Lower lobe of right lung (tissue), 2 donors: ENCODE measurements around the gene HADH. TPM values are rescaled to one million over a fixed set of nuclear protein-coding genes. Genes with fewer than 3 reads are reported as not detected.
A peak's percentile ranks its signal among the peaks of the same experiment; 100 is the strongest.

ENCODE experiments used
- ATAC-seq, 2 donors: fragments of 200-7000 bp; cut with Tn5 transposase; one replicate each; pipeline ENCODE4 v1.9.1; 2020 to 2022; ENCODE audit warnings: mild to moderate bottlenecking in 2 of 2, moderate library complexity in 2 of 2
- DNase-seq: peaks from one replicate; pipeline ENCODE4 v3.0.0-alpha.2; 2020
- H3K27ac ChIP-seq: fragments of 200-600 bp; one replicate; pipeline ENCODE4 v1.8.0; 2022
- H3K27me3 ChIP-seq: fragments of 200-600 bp; one replicate; pipeline ENCODE4 v1.8.0; 2022; ENCODE audit warnings: low read depth
- H3K36me3 ChIP-seq: fragments of 200-600 bp; one replicate; pipeline ENCODE4 v1.8.0; 2022; ENCODE audit warnings: mild to moderate bottlenecking
- H3K4me1 ChIP-seq: fragments of 200-600 bp; one replicate; pipeline ENCODE4 v1.8.0; 2022
- H3K4me3 ChIP-seq: fragments of 200-600 bp; one replicate; pipeline ENCODE4 v1.8.0; 2022; ENCODE audit warnings: mild to moderate bottlenecking
- H3K9me3 ChIP-seq: fragments of 200-600 bp; one replicate; pipeline ENCODE4 v1.8.0; 2022
- intact Hi-C: fragments of 100-400 bp; cut with DNase I; formaldehyde crosslinking; loops from one replicate; pipeline ENCODE4 v1.11.0; 2022
- total RNA-seq: library from RNA; stranded (reverse); fragmentation: NEBNext Ultra II Directional; extraction: Animal tissue kit (Norgen Biotek cat#: 25700); gene quantifications from one replicate; pipeline ENCODE4 v1.2.1, GENCODE V29; 2021
- TF ChIP-seq, protein P1 (sequence below): fragments of 200-600 bp; IDR thresholded peaks from one replicate; pipeline ENCODE4 v1.8.0; 2022; ENCODE audit warnings: antibody characterized with exemption, mild to moderate bottlenecking
- donor health status: DM: no; HTN: yes; CAD: no; lungs with severe emphysema.

HADH gene
- total RNA-seq, 1 donor from 2014 or later: 48.2 TPM

DNA sequence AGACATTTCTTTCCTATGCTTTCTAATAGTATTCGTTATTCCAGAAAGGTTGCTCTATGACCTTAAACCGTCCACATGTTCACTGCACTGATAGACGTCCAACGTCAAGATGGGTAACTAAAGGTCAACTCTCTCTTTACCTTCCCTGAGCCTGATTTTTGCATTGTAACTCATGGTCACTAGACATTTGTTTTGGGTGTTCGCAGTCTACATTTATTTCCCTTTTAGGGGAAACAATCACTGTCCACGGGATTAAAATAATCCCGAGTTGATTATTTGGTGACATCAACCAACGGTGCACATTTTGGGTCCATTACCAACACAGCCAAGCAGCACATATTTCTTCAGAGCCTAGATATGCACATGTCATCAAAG is 540 bp upstream of the HADH start:
- no peaks in the 10 kb centered on the region for H3K9me3 ChIP-seq
- DNase-seq: no peak
- peak overlapping the region; percentile 88 for H3K27ac ChIP-seq
- no peaks in the 10 kb centered on the region for H3K36me3 ChIP-seq
- H3K4me3 ChIP-seq: peak overlapping the region; percentile 84
- ATAC-seq: peak in 1 of 2 donors; percentile 2
- intact Hi-C loops: no loop called here
- TF ChIP-seq, protein P1, sequence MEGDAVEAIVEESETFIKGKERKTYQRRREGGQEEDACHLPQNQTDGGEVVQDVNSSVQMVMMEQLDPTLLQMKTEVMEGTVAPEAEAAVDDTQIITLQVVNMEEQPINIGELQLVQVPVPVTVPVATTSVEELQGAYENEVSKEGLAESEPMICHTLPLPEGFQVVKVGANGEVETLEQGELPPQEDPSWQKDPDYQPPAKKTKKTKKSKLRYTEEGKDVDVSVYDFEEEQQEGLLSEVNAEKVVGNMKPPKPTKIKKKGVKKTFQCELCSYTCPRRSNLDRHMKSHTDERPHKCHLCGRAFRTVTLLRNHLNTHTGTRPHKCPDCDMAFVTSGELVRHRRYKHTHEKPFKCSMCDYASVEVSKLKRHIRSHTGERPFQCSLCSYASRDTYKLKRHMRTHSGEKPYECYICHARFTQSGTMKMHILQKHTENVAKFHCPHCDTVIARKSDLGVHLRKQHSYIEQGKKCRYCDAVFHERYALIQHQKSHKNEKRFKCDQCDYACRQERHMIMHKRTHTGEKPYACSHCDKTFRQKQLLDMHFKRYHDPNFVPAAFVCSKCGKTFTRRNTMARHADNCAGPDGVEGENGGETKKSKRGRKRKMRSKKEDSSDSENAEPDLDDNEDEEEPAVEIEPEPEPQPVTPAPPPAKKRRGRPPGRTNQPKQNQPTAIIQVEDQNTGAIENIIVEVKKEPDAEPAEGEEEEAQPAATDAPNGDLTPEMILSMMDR: no peak
- H3K27me3 ChIP-seq: no peaks in the 10 kb centered on the region
- H3K4me1 ChIP-seq: peaks cover 51% of the 10 kb centered on the region

DNA sequence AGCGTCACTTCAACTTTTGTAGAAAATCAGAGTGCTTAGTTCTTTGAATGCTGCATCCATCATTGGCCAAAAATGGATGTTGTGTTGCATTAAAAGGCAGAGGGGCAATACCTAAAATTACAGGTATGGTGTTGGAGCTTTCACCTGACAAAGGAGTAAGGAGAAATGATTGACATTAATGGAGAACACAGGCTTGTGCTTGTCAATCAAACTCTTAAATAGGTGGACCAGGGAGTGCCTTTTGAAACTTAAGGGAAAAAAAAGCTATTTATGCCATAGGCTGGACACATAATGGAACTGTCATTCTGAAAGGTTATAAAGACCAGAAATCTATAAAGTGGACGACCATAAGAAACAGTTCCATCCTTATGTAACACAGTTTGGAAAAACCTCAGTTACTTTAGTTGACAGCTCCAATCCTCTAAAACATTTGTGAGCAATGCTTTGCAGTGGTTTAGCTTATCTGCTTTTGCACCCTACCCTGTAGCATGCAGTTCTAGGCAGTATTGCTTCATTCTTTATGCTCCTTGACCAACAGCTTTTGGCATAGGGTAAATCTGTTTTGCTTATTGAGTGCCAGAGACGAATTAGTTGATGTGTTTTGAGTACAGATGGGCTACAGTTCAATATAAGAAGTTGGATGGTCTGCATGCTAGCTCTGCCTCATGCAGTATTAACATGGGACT is 2.4 kb downstream of the HADH start:
- no peaks in the 10 kb centered on the region for H3K9me3 ChIP-seq
- H3K4me1 ChIP-seq: peaks cover 54% of the 10 kb centered on the region
- DNase-seq (no peak), ATAC-seq (no peak)
- intact Hi-C loops: no loop called here
- H3K27me3 ChIP-seq: no peaks in the 10 kb centered on the region
- no peaks in the 10 kb centered on the region for H3K36me3 ChIP-seq
- no peak overlapping the region for H3K4me3 ChIP-seq
- TF ChIP-seq, protein P1: no peak
- H3K27ac ChIP-seq: no peak overlapping the region

DNA sequence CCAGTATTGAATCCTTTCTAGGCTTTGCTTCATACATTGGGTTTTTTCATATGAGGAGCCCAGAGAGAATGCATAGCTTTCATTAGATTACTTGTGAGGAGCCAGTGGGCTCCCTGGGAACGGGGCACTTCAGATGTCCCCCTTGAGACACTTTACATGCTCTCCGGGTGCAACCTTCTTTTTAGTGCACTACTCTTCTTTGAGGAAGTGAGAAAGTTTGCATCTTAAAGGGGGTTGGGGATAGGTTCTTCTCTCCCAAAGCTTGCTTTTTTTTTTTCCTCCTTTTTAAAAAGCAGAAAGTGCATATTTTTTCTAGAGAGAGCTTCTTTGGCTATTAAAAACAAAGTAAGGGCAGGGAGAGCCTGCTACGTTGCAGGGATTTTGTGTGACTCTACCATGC is 4.3 kb downstream of the HADH start:
- intact Hi-C loops: no loop called here
- H3K4me3 ChIP-seq: no peak overlapping the region
- ATAC-seq: no peak

DNA sequence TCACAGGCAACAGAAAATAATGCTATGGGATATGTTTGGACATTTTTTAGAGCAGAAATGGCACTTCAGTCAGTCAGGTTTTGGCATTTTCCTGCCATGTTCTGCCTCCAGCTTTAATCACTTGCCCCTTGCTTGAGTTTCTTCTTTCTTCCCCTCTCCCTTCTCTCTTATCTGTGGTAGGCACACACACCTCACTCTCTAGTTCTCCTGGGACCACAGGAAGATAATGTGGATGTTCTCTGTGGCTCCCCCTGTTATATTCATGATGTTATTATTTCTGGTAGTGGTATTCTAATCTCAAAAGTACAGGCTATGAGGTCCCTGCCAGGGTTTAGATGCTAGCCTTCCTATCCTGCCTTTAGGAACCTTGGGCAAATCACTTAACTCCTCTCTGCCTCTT is 5.2 kb downstream of the HADH start:
- TF ChIP-seq, protein P1: no peak
- Histone ChIP-seq H3K4me3 (no peak overlapping the region), H3K9me3 (no peaks in the 10 kb centered on the region), H3K4me1 (peaks cover 61% of the 10 kb centered on the region), H3K36me3 (no peaks in the 10 kb centered on the region), H3K27ac (no peak overlapping the region), H3K27me3 (no peaks in the 10 kb centered on the region)
- intact Hi-C loops: no loop called here
- ATAC-seq: no peak
- DNase-seq: no peak

More for the DNA sequence above, 4.3 kb downstream of the HADH start:
- Histone ChIP-seq H3K27ac (no peak overlapping the region), H3K4me1 (peaks cover 57% of the 10 kb centered on the region), H3K36me3 (no peaks in the 10 kb centered on the region), H3K9me3 (no peaks in the 10 kb centered on the region), H3K27me3 (no peaks in the 10 kb centered on the region)
- DNase-seq: no peak
- TF ChIP-seq, protein P1: no peak

DNA sequence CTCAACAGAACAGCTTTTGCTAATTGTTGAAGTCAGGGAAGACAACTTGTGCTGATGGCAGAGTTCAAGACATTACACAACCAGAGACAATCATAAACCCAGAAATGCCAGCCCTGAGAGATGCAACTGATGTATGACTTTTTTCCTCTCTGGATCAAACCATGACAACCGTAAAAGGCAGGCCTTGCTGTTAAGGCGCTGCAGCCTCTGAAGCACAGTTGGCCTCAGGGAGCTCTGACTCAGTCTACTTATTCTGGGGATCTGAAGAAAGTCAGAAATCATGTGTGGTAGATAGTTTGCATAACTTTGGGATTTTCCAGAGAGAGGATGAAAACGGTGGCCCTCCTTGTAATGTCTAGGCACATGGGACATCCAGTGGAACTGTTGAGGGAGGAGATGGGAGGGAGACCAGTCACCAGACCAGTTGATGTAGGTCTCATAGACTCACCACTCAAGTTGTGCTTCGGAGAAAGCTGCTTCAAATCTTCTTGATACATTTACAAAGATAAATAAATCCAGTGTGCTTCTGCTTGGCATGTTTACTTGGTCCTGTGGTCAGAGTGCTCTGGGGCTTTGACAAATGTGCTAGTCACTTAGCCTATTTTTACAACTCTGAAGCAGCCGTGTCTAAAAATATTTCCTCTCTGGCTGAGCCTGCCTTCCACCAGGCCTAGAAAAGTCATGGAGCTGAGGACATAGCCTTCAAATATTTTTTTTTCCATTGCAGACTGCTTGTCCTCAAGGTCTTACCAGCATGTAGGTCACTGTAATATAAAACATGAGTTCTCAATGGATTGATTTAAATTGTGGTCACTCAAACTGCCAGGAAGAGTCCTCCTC is 7.5 kb downstream of the HADH start:
- DNase-seq: no peak
- intact Hi-C loops: no loop called here

More for the DNA sequence above, 7.5 kb downstream of the HADH start:
- H3K36me3 ChIP-seq: no peaks in the 10 kb centered on the region
- peak overlapping the region; percentile 25 for H3K27ac ChIP-seq
- H3K9me3 ChIP-seq: no peaks in the 10 kb centered on the region
- no peaks in the 10 kb centered on the region for H3K27me3 ChIP-seq
- peaks cover 50% of the 10 kb centered on the region for H3K4me1 ChIP-seq
- H3K4me3 ChIP-seq: no peak overlapping the region
- TF ChIP-seq, protein P1: no peak
- ATAC-seq: peak; percentile 69 to 71
